Mammary epithelial cell (primary cell): Measurements from ENCODE around the gene DOCK6.

Experiments used
- EZH2 ChIP-seq: IDR thresholded peaks from 2 replicates; pipeline ENCODE4 v1.6.1; 2012; ENCODE audit warnings: low read length, inconsistent platforms, borderline replicate concordance
- TF ChIP-seq, protein P1 (sequence below), 2 donors: IDR thresholded peaks in 1 of 2; conservative IDR thresholded peaks in 1 of 2; 2 replicates each; pipeline ENCODE4 v1.5.1; 2011 to 2012; ENCODE audit warnings: inconsistent platforms in 2 of 2, low read length in 2 of 2, mild to moderate bottlenecking in 2 of 2, control low read depth in 1 of 2, low read depth in 1 of 2; ENCODE audit not compliant: insufficient read depth in 1 of 2; ENCODE audit errors: extremely low read depth in 1 of 2

DNA sequence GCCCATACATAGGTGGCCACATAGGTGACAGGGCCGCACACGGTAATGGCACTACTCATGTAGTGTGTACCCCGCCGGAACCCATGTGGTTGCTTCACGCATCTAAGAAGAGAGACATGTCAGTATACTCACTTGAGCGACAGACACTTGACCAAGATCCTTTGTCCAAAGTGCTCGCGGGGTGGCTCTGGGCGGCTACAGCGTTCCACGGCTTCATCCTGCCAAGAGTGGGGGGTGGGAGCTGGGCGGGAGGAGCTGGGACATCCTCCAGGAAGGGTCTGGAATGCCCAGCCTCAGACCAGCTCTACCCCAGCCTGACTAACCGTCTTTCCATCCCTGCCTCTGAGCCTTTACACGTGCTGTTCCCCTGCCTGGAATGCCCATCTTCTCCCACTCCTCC, 14.4 kb downstream of the DOCK6 start:
- no peak for TF ChIP-seq EZH2
- TF ChIP-seq, protein P1, sequence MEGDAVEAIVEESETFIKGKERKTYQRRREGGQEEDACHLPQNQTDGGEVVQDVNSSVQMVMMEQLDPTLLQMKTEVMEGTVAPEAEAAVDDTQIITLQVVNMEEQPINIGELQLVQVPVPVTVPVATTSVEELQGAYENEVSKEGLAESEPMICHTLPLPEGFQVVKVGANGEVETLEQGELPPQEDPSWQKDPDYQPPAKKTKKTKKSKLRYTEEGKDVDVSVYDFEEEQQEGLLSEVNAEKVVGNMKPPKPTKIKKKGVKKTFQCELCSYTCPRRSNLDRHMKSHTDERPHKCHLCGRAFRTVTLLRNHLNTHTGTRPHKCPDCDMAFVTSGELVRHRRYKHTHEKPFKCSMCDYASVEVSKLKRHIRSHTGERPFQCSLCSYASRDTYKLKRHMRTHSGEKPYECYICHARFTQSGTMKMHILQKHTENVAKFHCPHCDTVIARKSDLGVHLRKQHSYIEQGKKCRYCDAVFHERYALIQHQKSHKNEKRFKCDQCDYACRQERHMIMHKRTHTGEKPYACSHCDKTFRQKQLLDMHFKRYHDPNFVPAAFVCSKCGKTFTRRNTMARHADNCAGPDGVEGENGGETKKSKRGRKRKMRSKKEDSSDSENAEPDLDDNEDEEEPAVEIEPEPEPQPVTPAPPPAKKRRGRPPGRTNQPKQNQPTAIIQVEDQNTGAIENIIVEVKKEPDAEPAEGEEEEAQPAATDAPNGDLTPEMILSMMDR (conservative IDR thresholded peaks at IDR 0.05 in 1 of 2, IDR thresholded peaks at IDR 0.05 in 1 of 2; ENCODE audit: extremely low read depth in 1 of 2, insufficient read depth in 1 of 2, low read depth in 1 of 2, low read length in 2 of 2): no peak
